A549 (cell line): ENCODE measurements around the gene RMRP.

Experiments
- FOSL2 ChIP-seq, 2 experiments: fragments of 450-650 bp in 1 of 2; fragments of >200 bp in 1 of 2; sonication (Bioruptor Twin) in 1 of 2; formaldehyde crosslinking; IDR thresholded peaks; 2 replicates each; pipeline versions ENCODE4 v1.5.0 to v1.6.1; 2016 to 2020; ENCODE audit warnings: mild to moderate bottlenecking in 1 of 2, moderate library complexity in 1 of 2
- MYC ChIP-seq: IDR thresholded peaks from 2 replicates; pipeline ENCODE4 v1.6.1; 2012; ENCODE audit warnings: mild to moderate bottlenecking, inconsistent platforms, low read length, improper control_type of control experiment, borderline replicate concordance
- PHF8 ChIP-seq: fragments of 200-600 bp; sonication (generic); IDR thresholded peaks from 2 replicates; pipeline ENCODE4 v1.6.1; 2016; ENCODE audit warnings: low read depth, mild to moderate bottlenecking, antibody characterized with exemption, moderate library complexity, borderline replicate concordance
- TF ChIP-seq, protein P1 (sequence below): fragments of >200 bp; sonication (Bioruptor Twin); formaldehyde crosslinking; IDR thresholded peaks from 3 replicates; pipeline ENCODE4 v1.5.1; 2016

DNA sequence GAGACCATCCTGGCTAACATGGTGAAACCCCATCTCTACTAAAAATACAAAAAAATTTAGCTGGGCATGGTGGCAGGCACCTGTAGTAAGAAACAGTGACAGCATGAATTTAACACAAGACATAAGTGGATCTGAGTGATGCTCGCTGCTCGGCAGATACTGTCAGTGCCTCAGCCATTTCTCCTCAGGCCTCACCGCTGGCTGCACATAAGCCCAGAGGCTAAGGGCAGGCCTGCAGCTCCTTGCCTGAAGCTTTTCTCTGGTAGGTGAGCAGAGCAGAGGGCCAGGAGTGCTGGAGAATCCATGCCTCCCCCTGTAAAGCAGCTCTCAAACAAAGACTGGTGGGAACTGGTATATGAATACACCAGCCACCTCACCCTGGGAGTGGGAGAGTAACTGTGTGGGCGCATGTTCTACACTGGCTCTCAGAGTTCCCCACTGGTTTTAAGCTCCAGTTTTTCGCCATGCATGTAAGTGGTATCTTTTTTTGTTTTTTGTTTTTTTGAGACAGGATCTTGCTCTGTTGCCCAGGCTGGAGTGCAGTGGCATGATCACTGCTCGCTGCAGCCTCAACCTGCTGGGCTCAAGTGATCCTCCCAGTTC, 29.3 kb downstream of the RMRP start:
- no peak for TF ChIP-seq PHF8
- no peak for TF ChIP-seq MYC
- TF ChIP-seq, protein P1, sequence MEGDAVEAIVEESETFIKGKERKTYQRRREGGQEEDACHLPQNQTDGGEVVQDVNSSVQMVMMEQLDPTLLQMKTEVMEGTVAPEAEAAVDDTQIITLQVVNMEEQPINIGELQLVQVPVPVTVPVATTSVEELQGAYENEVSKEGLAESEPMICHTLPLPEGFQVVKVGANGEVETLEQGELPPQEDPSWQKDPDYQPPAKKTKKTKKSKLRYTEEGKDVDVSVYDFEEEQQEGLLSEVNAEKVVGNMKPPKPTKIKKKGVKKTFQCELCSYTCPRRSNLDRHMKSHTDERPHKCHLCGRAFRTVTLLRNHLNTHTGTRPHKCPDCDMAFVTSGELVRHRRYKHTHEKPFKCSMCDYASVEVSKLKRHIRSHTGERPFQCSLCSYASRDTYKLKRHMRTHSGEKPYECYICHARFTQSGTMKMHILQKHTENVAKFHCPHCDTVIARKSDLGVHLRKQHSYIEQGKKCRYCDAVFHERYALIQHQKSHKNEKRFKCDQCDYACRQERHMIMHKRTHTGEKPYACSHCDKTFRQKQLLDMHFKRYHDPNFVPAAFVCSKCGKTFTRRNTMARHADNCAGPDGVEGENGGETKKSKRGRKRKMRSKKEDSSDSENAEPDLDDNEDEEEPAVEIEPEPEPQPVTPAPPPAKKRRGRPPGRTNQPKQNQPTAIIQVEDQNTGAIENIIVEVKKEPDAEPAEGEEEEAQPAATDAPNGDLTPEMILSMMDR: no peak
- no peak for TF ChIP-seq FOSL2 (IDR thresholded peaks at IDR 0.05)
- TF ChIP-seq FOSL2 (CRISPR knock-in tag; IDR thresholded peaks at IDR 0.05): no peak
